ENCODE results near the gene SLC7A11.
A peak's percentile ranks its signal among the peaks of the same experiment; 100 is the strongest.

Gene SLC7A11

DNA sequence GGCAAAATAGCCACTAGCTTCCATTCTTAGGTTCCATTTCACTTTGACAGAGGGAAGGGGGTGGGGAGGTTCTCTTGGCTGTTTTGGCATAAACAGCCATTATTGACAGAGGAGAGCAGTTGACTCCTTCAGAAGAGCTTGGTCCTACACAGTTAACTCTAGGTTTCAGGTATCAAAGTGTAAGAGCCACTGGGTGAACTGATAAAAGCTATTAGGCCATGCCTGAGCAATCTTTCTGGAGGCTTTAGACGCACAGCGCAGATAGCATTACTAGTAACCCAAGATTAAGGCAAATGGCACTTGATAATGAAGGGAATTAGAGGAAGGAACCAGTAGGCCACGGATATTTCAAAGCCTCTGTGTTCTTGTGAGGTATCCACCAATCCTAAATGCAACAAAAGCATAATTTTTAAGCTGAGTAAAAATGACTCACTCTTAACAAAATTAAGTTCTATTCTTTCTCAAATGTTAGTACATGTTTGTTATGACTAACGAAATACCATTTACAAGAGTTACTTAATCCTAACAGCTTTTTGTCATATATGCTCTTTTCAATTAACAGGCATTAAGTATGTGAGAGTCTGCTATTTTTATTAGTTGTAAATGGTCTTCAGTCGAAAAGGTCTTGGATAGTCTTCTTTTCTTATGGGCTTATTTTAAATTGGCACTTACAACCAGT is 53.6 kb downstream of the SLC7A11 start:
- ATAC-seq (ENCODE audit: low read depth) = peak; percentile 88
- H3K4me3 ChIP-seq (ENCODE audit: severe bottlenecking) = no peak overlapping the region
- no peaks in the 10 kb centered on the region for H3K27me3 ChIP-seq (ENCODE audit: insufficient read depth, poor library complexity, severe bottlenecking)
- peak overlapping the region; percentile 73 for H3K27ac ChIP-seq (ENCODE audit: poor library complexity, severe bottlenecking)
- TF ChIP-seq, protein P1, sequence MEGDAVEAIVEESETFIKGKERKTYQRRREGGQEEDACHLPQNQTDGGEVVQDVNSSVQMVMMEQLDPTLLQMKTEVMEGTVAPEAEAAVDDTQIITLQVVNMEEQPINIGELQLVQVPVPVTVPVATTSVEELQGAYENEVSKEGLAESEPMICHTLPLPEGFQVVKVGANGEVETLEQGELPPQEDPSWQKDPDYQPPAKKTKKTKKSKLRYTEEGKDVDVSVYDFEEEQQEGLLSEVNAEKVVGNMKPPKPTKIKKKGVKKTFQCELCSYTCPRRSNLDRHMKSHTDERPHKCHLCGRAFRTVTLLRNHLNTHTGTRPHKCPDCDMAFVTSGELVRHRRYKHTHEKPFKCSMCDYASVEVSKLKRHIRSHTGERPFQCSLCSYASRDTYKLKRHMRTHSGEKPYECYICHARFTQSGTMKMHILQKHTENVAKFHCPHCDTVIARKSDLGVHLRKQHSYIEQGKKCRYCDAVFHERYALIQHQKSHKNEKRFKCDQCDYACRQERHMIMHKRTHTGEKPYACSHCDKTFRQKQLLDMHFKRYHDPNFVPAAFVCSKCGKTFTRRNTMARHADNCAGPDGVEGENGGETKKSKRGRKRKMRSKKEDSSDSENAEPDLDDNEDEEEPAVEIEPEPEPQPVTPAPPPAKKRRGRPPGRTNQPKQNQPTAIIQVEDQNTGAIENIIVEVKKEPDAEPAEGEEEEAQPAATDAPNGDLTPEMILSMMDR (IDR thresholded peaks at IDR 0.05; ENCODE audit: poor library complexity, severe bottlenecking) = no peak
- peaks cover 20% of the 10 kb centered on the region for H3K36me3 ChIP-seq (ENCODE audit: low read depth)
- no peak for DNase-seq (ENCODE audit: low spot score)
- H3K9me3 ChIP-seq (ENCODE audit: severe bottlenecking) = no peaks in the 10 kb centered on the region
- H3K4me1 ChIP-seq (ENCODE audit: insufficient read depth, poor library complexity, severe bottlenecking) = peaks cover 22% of the 10 kb centered on the region

DNA sequence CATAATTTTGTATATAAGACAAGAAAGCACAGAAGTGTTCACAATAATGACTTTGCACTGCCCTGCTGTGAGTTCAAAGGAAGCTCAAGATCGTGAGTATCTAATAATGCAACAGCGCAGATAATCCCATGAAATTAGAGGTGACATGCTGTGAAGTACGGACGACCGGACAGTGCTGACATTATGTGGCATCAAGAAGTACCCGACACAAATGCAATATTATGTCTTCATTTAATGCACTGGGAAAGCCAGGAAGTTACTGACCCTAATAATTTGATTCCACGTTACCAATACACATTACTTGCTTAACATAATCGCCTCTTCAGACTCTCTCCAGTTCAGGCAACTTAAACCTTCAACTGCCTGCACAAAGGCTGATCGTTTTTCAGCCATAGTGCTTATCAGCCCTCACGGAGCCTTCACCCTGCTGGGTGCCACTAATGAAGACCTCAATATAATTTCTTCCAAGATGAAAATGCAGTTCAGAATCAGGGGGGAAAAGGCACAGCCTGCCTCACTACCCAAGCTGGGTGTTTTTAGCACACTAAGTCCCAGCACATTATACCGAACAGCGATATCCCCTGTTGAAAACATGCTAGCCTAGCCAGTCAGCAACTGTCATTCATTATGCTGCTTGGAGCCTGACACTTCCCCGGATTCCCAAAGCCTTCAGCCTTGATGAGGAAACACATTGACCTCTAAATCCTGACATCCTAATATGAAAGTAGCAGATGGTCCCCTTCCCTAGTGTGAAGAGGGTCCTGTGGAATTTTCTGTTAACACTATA is 56.1 kb downstream of the SLC7A11 start:
- peaks cover 17% of the 10 kb centered on the region for H3K4me1 ChIP-seq (ENCODE audit: insufficient read depth, poor library complexity, severe bottlenecking)
- H3K27me3 ChIP-seq (ENCODE audit: insufficient read depth, poor library complexity, severe bottlenecking) = no peaks in the 10 kb centered on the region
- H3K27ac ChIP-seq (ENCODE audit: poor library complexity, severe bottlenecking) = no peak overlapping the region
- DNase-seq (ENCODE audit: low spot score) (no peak), ATAC-seq (ENCODE audit: low read depth) (no peak)
- H3K36me3 ChIP-seq (ENCODE audit: low read depth) = peaks cover 29% of the 10 kb centered on the region
- TF ChIP-seq, protein P1 (IDR thresholded peaks at IDR 0.05; ENCODE audit: poor library complexity, severe bottlenecking) = no peak
- H3K9me3 ChIP-seq (ENCODE audit: severe bottlenecking) = no peaks in the 10 kb centered on the region
- no peak overlapping the region for H3K4me3 ChIP-seq (ENCODE audit: severe bottlenecking)

DNA sequence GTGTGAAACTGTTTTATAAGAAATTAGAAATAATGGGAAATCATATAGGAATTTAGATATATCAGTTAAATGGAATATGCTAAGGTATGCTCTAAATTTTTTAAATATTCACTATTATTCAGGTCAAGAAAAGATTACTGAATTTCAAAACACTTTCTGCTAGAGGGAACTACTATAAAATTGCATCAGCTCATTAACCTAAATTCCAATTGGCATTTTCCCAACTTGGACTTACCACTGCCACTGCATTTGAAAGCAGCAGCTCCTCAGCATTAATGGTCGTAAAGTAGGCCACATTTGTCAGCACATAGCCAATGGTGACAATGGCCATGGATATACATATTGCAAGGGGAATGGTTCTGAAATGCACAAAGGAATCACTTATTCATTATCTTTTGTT is 57.3 kb downstream of the SLC7A11 start:
- TF ChIP-seq, protein P1 (IDR thresholded peaks at IDR 0.05; ENCODE audit: poor library complexity, severe bottlenecking) = no peak
- H3K36me3 ChIP-seq (ENCODE audit: low read depth) = peaks cover 39% of the 10 kb centered on the region
- H3K27me3 ChIP-seq (ENCODE audit: insufficient read depth, poor library complexity, severe bottlenecking) = no peaks in the 10 kb centered on the region
- no peak overlapping the region for H3K4me3 ChIP-seq (ENCODE audit: severe bottlenecking)
- no peak overlapping the region for H3K27ac ChIP-seq (ENCODE audit: poor library complexity, severe bottlenecking)
- H3K9me3 ChIP-seq (ENCODE audit: severe bottlenecking) = no peaks in the 10 kb centered on the region
- peaks cover 17% of the 10 kb centered on the region for H3K4me1 ChIP-seq (ENCODE audit: insufficient read depth, poor library complexity, severe bottlenecking)
- ATAC-seq (ENCODE audit: low read depth) (no peak), DNase-seq (ENCODE audit: low spot score) (no peak)

DNA sequence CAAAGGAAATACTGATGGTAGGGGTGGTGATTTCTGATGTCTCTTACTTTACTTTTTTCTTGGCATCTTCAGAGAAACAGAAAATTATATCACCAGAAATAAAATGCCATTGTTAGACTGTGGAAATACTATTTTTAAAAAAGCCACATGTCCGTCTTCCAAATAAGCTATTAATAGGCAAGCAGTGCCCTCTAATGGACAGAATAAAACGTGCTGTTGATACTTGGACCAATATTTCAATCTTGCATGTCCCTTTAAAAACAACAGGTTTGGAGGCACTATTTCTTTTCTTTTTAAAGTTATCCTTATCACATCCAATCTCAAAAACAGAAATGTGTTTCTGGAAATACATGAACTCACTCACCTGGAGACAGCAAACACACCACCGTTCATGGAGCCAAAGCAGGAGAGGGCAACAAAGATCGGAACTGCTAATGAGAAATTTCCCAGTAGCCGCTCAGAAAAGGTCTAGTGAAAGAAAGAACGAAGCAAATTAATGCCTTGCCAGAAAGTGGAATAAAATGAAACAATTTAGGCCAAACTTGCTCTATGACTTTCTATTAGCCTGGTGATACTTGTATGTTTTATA is 59.2 kb downstream of the SLC7A11 start:
- DNase-seq (ENCODE audit: low spot score) = no peak
- TF ChIP-seq, protein P1 (IDR thresholded peaks at IDR 0.05; ENCODE audit: poor library complexity, severe bottlenecking) = peak; percentile 81
- H3K4me1 ChIP-seq (ENCODE audit: insufficient read depth, poor library complexity, severe bottlenecking) = peaks cover 7% of the 10 kb centered on the region
- H3K27ac ChIP-seq (ENCODE audit: poor library complexity, severe bottlenecking) = no peak overlapping the region
- no peak for ATAC-seq (ENCODE audit: low read depth)
- no peaks in the 10 kb centered on the region for H3K9me3 ChIP-seq (ENCODE audit: severe bottlenecking)
- H3K36me3 ChIP-seq (ENCODE audit: low read depth) = peaks cover 57% of the 10 kb centered on the region
- no peaks in the 10 kb centered on the region for H3K27me3 ChIP-seq (ENCODE audit: insufficient read depth, poor library complexity, severe bottlenecking)
- no peak overlapping the region for H3K4me3 ChIP-seq (ENCODE audit: severe bottlenecking)
